H1 (cell line): ENCODE data around the gene ITGA5.

Source experiments
- CTCF ChIP-seq, 3 experiments: IDR thresholded peaks; 1 replicate in 2 of 3; 2 replicates in 1 of 3; pipeline versions ENCODE4 v1.5.1 to v1.6.1; 2011; ENCODE audit warnings: low read length in 3 of 3, mild to moderate bottlenecking in 3 of 3, inconsistent platforms in 2 of 3, low read depth in 1 of 3, moderate library complexity in 1 of 3; ENCODE audit not compliant: insufficient read depth in 1 of 3; ENCODE audit errors: control extremely low read depth in 1 of 3
- GTF2F1 ChIP-seq: IDR thresholded peaks from 2 replicates; pipeline ENCODE4 v1.6.1; 2012; ENCODE audit warnings: low read depth, low read length, improper control_type of control experiment, borderline replicate concordance
- POLR2AphosphoS5 ChIP-seq: IDR thresholded peaks from 2 replicates; pipeline ENCODE4 v1.6.1; 2011; ENCODE audit warnings: low read depth, low read length

- TF ChIP-seq POLR2AphosphoS5 (no peak), CTCF (IDR thresholded peaks at IDR 0.05; ENCODE audit: control extremely low read depth in 1 of 3, insufficient read depth in 1 of 3, low read depth in 1 of 3, low read length in 3 of 3) (no peak), GTF2F1 (no peak)
Measured at GRCh38 chr12:54419088-54419887, at the start of gene ITGA5.
